ENCODE measurements around the gene DGLUCY.

GRCh38 chr14:91080071-91080470, 33.8 kb upstream of the DGLUCY start:
- TF ChIP-seq CTCF (IDR thresholded peaks at IDR 0.05; ENCODE audit: control extremely low read depth in 1 of 3, insufficient read depth in 1 of 3, low read depth in 1 of 3, low read length in 3 of 3) (no peak), JUN (IDR thresholded peaks at IDR 0.05; ENCODE audit: low read depth, low read length) (no peak), SRF (IDR thresholded peaks at IDR 0.05; ENCODE audit: low read depth, low read length) (no peak), RFX5 (IDR thresholded peaks at IDR 0.05; ENCODE audit: borderline replicate concordance, low read depth, low read length) (no peak), NRF1 (IDR thresholded peaks at IDR 0.05; ENCODE audit: low read depth, low read length) (no peak)
